K562 treated with DMSO at 1 percent for 24 hours (cell line): ENCODE results near the gene CCDC7. TPM values are rescaled to one million over a fixed set of nuclear protein-coding genes. Genes with fewer than 3 reads are reported as not detected.

Source experiments
- total RNA-seq: library from RNA; unstranded; fragments of 300-600 nt; gene quantifications from 2 replicates; pipeline ENCODE4 v1.2.3, GENCODE V29; 2022; ENCODE audit warnings: low read depth; ENCODE audit not compliant: insufficient read depth

The CCDC7 gene
- 0.75 and 1.7 TPM in 2 replicates for total RNA-seq

DNA sequence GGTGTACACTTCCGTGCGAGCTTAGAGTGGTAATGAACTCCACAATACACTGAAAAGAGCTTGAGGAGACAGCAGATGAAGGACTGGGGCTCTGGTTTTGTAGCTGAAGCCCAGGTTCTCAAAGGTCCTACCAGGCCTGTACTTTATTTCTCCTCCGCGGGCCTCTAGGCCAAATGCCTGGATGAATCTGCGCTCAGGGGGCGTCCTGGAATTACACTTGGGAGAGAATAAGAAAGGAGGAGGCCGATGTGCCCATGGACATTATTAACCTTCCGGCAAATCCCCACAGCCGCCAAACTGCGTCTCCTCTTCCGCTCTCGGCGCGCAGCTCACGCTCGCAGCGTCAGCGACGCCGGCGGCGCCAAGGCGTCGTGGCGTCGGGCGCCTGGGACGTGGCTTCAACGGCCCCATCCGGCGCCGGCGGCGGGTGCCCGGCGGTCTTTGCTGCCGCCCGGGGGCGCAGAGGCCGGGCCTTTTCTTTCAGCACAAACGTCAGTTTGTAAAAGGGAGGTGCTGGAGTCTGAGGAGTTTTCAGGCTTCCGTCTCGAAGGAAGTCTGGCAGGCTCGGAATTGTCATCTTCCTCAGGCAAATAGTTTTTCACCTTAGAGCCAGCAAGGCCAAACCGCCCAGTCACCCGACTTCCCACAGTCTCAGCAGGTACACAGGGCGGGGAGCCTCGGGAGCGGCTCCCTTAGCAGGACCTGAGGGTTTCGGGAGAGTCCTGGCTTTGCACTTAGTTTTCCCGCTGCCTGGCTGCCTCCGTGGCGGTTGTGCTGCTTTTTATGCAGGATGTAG, at the start of gene CCDC7:
TSS of gene CCDC7 (plus strand) at position 401 of the 796 bp plus-strand sequence. CDS start 5,503 bp downstream, outside the sequence.

Other genes with a start within 250 kb of the CCDC7 start
- gene EPC1, start 99.0 kb upstream of the CCDC7 start, total RNA-seq: 13.3 and 14.2 TPM in 2 replicates